HepG2 (cell line): ENCODE measurements around the gene CHKB. TPM values are rescaled to one million over a fixed set of nuclear protein-coding genes. Genes with fewer than 3 reads are reported as not detected.

Experiments
- ATAC-seq: fragments of 200-7000 bp; cut with Tn5 transposase; 3 replicates; pipeline ENCODE4 v1.9.1; 2020; ENCODE audit warnings: mild to moderate bottlenecking, moderate library complexity
- BruUV-seq: library from RNA; stranded (reverse); fragments of 400-500 nt; replicated peaks from 2 replicates; lab custom pipeline; 2021; lab: Mats Ljungman, UMichigan
- CTCF ChIA-PET: fragments of 300-600 bp; formaldehyde crosslinking; extraction: SDS; loops from one replicate; lab custom pipeline; 2021; ENCODE audit warnings: low total read pairs, inconsistent platforms, low intra/inter-chr PET ratio; lab: Yijun Ruan, JAX
- POLR2A ChIA-PET: fragments of 350-600 bp; sonication (Branson Sonifier 250); formaldehyde crosslinking; loops from one replicate; lab custom pipeline; 2020; ENCODE audit warnings: antibody characterized with exemption, inconsistent platforms; lab: Yijun Ruan, JAX
- DNase-seq: peaks from one replicate; pipeline ENCODE4 v3.0.0-alpha.2; 2015; ENCODE audit warnings: low spot score
- FAIRE-seq: peaks from 3 replicates; lab custom pipeline; 2011; peaks lifted over from hg19 to GRCh38; lab: Jason Lieb, UNC
- H2AFZ ChIP-seq: one replicate; pipeline ENCODE4 v1.6.1; 2011; ENCODE audit warnings: low read length, inconsistent platforms
- H3K27ac ChIP-seq: fragments of 300-600 bp; 3 replicates; pipeline ENCODE4 v1.8.0; 2011; ENCODE audit warnings: mixed run types, mild to moderate bottlenecking, mixed read lengths, low read length, inconsistent platforms; ENCODE audit not compliant: insufficient read depth; ENCODE audit errors: extremely low read length
- H3K27me3 ChIP-seq, 2 experiments: fragments of 200-600 bp in 1 of 2; 2 replicates in 1 of 2; 3 replicates in 1 of 2; pipeline versions ENCODE4 v1.6.0 to v1.8.0; 2011; ENCODE audit warnings: low read length in 2 of 2, mild to moderate bottlenecking in 2 of 2, moderate library complexity in 2 of 2, inconsistent platforms in 1 of 2; ENCODE audit not compliant: insufficient read depth in 2 of 2, control insufficient read depth in 1 of 2
- H3K36me3 ChIP-seq, 2 experiments: fragments of 200-600 bp in 1 of 2; replicated peaks in 1 of 2; 2 replicates in 1 of 2; 3 replicates in 1 of 2; pipeline versions ENCODE4 v1.5.1 to v1.8.0; 2011; ENCODE audit warnings: low read length in 2 of 2, inconsistent platforms in 1 of 2; ENCODE audit not compliant: insufficient read depth in 2 of 2, control insufficient read depth in 1 of 2
- H3K4me1 ChIP-seq: 2 replicates; pipeline ENCODE4 v1.5.1; 2012; ENCODE audit warnings: low read length, inconsistent platforms; ENCODE audit not compliant: insufficient read depth
- H3K4me2 ChIP-seq: 2 replicates; pipeline ENCODE4 v1.6.0; 2011; ENCODE audit warnings: low read depth, low read length, inconsistent platforms
- H3K4me3 ChIP-seq, 3 experiments: fragments of 200-600 bp in 1 of 3; sonication (generic), shearing (Covaris generic) in 1 of 3; replicated peaks in 1 of 3; 2 replicates each; pipeline ENCODE4 v1.5.1; 2011 to 2016; ENCODE audit warnings: low read length in 3 of 3, inconsistent platforms in 2 of 3, low read depth in 2 of 3, mild to moderate bottlenecking in 2 of 3, control low read depth in 1 of 3, mixed read lengths in 1 of 3; ENCODE audit not compliant: insufficient read depth in 1 of 3
- H3K79me2 ChIP-seq: one replicate; pipeline ENCODE4 v1.6.1; 2011; ENCODE audit warnings: low read length, inconsistent platforms; ENCODE audit not compliant: insufficient read depth
- H3K9ac ChIP-seq: 2 replicates; pipeline ENCODE4 v1.6.0; 2011; ENCODE audit warnings: mild to moderate bottlenecking, low read depth, low read length, inconsistent platforms; ENCODE audit not compliant: insufficient read depth
- H3K9me3 ChIP-seq: 2 replicates; pipeline ENCODE4 v1.5.1; 2012; ENCODE audit warnings: mild to moderate bottlenecking, low read length
- H4K20me1 ChIP-seq: 2 replicates; pipeline ENCODE4 v1.6.0; 2011; ENCODE audit warnings: inconsistent platforms, mild to moderate bottlenecking, low read length, moderate library complexity; ENCODE audit not compliant: insufficient read depth
- ASH2L ChIP-seq: fragments of 300-600, 200-600 bp; sonication (generic); IDR thresholded peaks from 2 replicates; pipeline ENCODE4 v1.7.0; 2017; ENCODE audit warnings: low read depth, mild to moderate bottlenecking, moderate library complexity, mixed read lengths, low read length; ENCODE audit not compliant: insufficient read length
- EP300 ChIP-seq, 3 experiments: sonication (generic) in 1 of 3; formaldehyde crosslinking in 1 of 3; IDR thresholded peaks; 2 replicates each; pipeline versions ENCODE4 v1.5.1 to v1.6.1; 2011 to 2020; ENCODE audit warnings: low read depth in 2 of 3, low read length in 2 of 3, borderline replicate concordance in 1 of 3, improper control_type of control experiment in 1 of 3, mild to moderate bottlenecking in 1 of 3, missing genetic modification reagents in 1 of 3, moderate library complexity in 1 of 3
- FOSL2 ChIP-seq: sonication (generic); formaldehyde crosslinking; IDR thresholded peaks from 2 replicates; pipeline ENCODE4 v1.4.0; 2020; ENCODE audit warnings: missing genetic modification reagents
- GABPA ChIP-seq, 2 experiments: IDR thresholded peaks; 2 replicates each; pipeline ENCODE4 v1.6.1; 2011 to 2016; ENCODE audit warnings: low read depth in 2 of 2, low read length in 1 of 2, missing biosample characterization in 1 of 2, missing genetic modification characterization in 1 of 2
- HHEX ChIP-seq: IDR thresholded peaks from 2 replicates; pipeline ENCODE4 v1.6.1; 2016; ENCODE audit warnings: control low read depth
- HOXA9 ChIP-seq: sonication (generic); formaldehyde crosslinking; IDR thresholded peaks from 2 replicates; pipeline ENCODE4 v1.8.1; 2022; ENCODE audit warnings: missing genetic modification reagents, mild to moderate bottlenecking, moderate library complexity, borderline replicate concordance
- KAT8 ChIP-seq: IDR thresholded peaks from 2 replicates; pipeline ENCODE4 v1.6.1; 2016; ENCODE audit warnings: missing genetic modification reagents, missing compliant biosample characterization
- POLR2AphosphoS5 ChIP-seq: IDR thresholded peaks from 2 replicates; pipeline ENCODE4 v1.6.1; 2012; ENCODE audit warnings: low read depth, low read length
- RARG ChIP-seq: sonication (generic); formaldehyde crosslinking; IDR thresholded peaks from 2 replicates; pipeline ENCODE4 v1.4.0; 2020; ENCODE audit warnings: low read depth, mild to moderate bottlenecking, missing genetic modification reagents
- ZNF207 ChIP-seq: fragments of 450-650 bp; IDR thresholded peaks from 2 replicates; pipeline ENCODE4 v1.6.1; 2016; ENCODE audit warnings: antibody characterized with exemption, borderline replicate concordance
- ZNF232 ChIP-seq: sonication (generic); formaldehyde crosslinking; IDR thresholded peaks from 2 replicates; pipeline ENCODE4 v1.4.0; 2020; ENCODE audit warnings: missing genetic modification reagents, borderline replicate concordance
- ZNF235 ChIP-seq: sonication (generic); formaldehyde crosslinking; IDR thresholded peaks from 2 replicates; pipeline ENCODE4 v1.8.1; 2023; ENCODE audit warnings: mild to moderate bottlenecking, missing genetic modification reagents, borderline replicate concordance
- ZNF263 ChIP-seq: sonication (generic); formaldehyde crosslinking; IDR thresholded peaks from 2 replicates; pipeline ENCODE4 v1.4.0; 2020; ENCODE audit warnings: missing genetic modification reagents
- ZNF441 ChIP-seq: sonication (generic); formaldehyde crosslinking; IDR thresholded peaks from 2 replicates; pipeline ENCODE4 v1.7.0; 2021; ENCODE audit warnings: missing genetic modification reagents, borderline replicate concordance
- ZNF460 ChIP-seq: sonication (generic); formaldehyde crosslinking; IDR thresholded peaks from 2 replicates; pipeline ENCODE4 v1.5.1; 2020; ENCODE audit warnings: missing genetic modification reagents, mild to moderate bottlenecking, borderline replicate concordance
- WGBS: methylation state at CpG from one replicate; pipeline ENCODE4 v1.1.6; 2017; ENCODE audit warnings: low lambda C conversion rate; 5-methylcytosine and 5-hydroxymethylcytosine counted together
- in situ Hi-C: cut with HindIII; loops from 2 replicates; pipeline ENCODE4 v1.10.0; 2017; ENCODE audit warnings: low pct_unique_long_range_greater_than_20kb; ENCODE audit not compliant: extremely low pct_ligation_motif_present
- intact Hi-C: fragments of 100-400 bp; cut with micrococcal nuclease; formaldehyde crosslinking; loops from one replicate; pipeline ENCODE4 v1.10.0; 2022; ENCODE audit not compliant: unreplicated experiment
- polyA plus RNA-seq, 8 experiments: library from polyadenylated mRNA; depleted of rRNA in 3 of 8; stranded (reverse) in 7 of 8; unstranded in 1 of 8; fragments of >200 nt; fragmentation: Illumina TruSeq in 4 of 8; extraction: Trizol in 4 of 8; gene quantifications; 2 replicates each; pipeline versions ENCODE4 v1.2.1 to v1.2.3, GENCODE V29; 2011 to 2016; ENCODE audit warnings: low read depth in 4 of 8, missing spikeins in 1 of 8, mixed read lengths in 1 of 8; ENCODE audit not compliant: insufficient read depth in 1 of 8
- total RNA-seq, 5 experiments: library from RNA; depleted of rRNA; stranded (reverse); fragments of >200 nt; fragmentation: Illumina TruSeq; extraction: Trizol; gene quantifications; 2 replicates each; pipeline ENCODE4 v1.2.3, GENCODE V29; 2016; ENCODE audit warnings: low read depth in 1 of 5
- TF ChIP-seq, protein P1 (sequence below): sonication (generic); formaldehyde crosslinking; IDR thresholded peaks from 2 replicates; pipeline ENCODE4 v1.4.0; 2020; ENCODE audit warnings: mild to moderate bottlenecking, missing genetic modification reagents
- TF ChIP-seq, protein P2 (sequence below): IDR thresholded peaks from 2 replicates; pipeline ENCODE4 v1.6.1; 2012; ENCODE audit warnings: low read length, improper control_type of control experiment

CHKB gene
- total and polyA plus RNA-seq, 2 of the 13 experiments (the other 11 are each of a cell fraction or from before 2014, with no cell fraction given), result 24.5 to 42.7 TPM

DNA sequence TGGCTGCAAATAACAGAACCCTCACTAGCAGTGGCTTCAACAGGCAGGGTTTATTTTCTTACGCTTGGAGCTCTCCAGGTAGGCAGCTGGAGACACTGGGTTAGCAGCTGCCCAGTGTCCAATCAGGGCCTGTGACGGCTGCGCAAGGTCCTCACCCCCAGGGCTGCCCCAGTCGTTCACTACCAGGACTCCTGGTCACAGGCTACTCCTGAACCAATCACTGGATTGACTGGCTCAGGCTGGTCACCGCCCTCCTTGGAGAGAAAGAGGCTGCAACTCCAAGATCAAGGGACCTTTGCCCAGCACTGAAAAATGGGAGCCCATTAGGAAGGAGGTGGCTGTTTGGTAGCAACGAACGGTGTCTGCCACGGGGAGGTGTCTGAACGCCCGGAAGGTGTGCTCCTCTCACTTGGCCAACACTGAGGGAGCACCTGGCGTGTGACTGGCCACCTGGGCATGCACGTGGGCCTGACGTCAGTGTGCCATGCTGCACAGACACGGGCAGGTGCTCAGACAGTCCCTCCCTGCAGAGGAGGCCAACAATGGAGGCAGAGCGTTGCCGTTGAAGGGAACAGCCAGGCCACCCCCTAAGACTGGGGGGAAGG is 40.2 kb upstream of the CHKB start:
- Histone ChIP-seq H3K4me1 (peaks cover 70% of the 10 kb centered on the region), H3K9ac (peak overlapping the region; percentile 39), H3K4me2 (peak overlapping the region; percentile 97), H3K9me3 (no peaks in the 10 kb centered on the region), H2AFZ (peak overlapping the region; percentile 7), H3K4me3 (peak overlapping the region in 2 of 3 experiments; percentile 13 to 61; a peak in 4 of 6 replicates), H3K79me2 (no peaks in the 10 kb centered on the region), H3K27me3 (no peaks in the 10 kb centered on the region; a peak in 1 of 5 replicates), H4K20me1 (no peaks in the 10 kb centered on the region), H3K27ac (peak overlapping the region; percentile 50), H3K36me3 (no peaks in the 10 kb centered on the region)
- BruUV-seq, result no TSS peak
- POLR2A ChIA-PET, result interaction anchor here (1.0 to 2.4 kb wide), 6 partner anchors 10 to 115 kb away, joined by 3 to 14 read pairs (median 5); partner anchors contain the start of genes LMF2, NCAPH2 and SCO2
- in situ Hi-C loops (no loop called here), intact Hi-C loops (loop anchor here (1.0 kb wide), 1 partner anchor 41 kb away; the partner anchor contains the start of gene CHKB)
- peak; percentile 79 for ATAC-seq
- CTCF ChIA-PET, result interaction anchor here (0.6 to 2.2 kb wide), 6 partner anchors 17 to 77 kb away, joined by 3 to 12 read pairs (median 4); partner anchors contain the start of gene CHKB
- peak; percentile 68 for DNase-seq
- FAIRE-seq, result peak; percentile 74
- 27% methylated on average over 11 of the region's 16 CpGs for WGBS
- TF ChIP-seq FOSL2 (CRISPR knock-in tag) (no peak), ZNF232 (no peak), EP300 (IDR thresholded peaks at IDR 0.05; ENCODE audit: low read depth in 2 of 2, low read length in 2 of 2) (no peak), EP300 (CRISPR knock-in tag; IDR thresholded peaks at IDR 0.05; ENCODE audit: borderline replicate concordance) (no peak), KAT8 (CRISPR knock-in tag) (no peak), ZNF263 (peak; percentile 90), POLR2AphosphoS5 (peak; percentile 35; the same call in 1 of the 2 replicates), ZNF207 (no peak), ZNF235 (CRISPR knock-in tag) (0 out of 2 replicates have a peak, but pooled peaks have one; percentile 21), ASH2L (no peak), GABPA (IDR thresholded peaks at IDR 0.05; ENCODE audit: low read depth, low read length) (no peak), GABPA (CRISPR knock-in tag; IDR thresholded peaks at IDR 0.05; ENCODE audit: low read depth) (no peak), RARG (CRISPR knock-in tag) (no peak), HOXA9 (no peak), HHEX (CRISPR knock-in tag) (no peak), ZNF460 (CRISPR knock-in tag) (no peak), ZNF441 (CRISPR knock-in tag) (no peak)
- TF ChIP-seq, protein P1, sequence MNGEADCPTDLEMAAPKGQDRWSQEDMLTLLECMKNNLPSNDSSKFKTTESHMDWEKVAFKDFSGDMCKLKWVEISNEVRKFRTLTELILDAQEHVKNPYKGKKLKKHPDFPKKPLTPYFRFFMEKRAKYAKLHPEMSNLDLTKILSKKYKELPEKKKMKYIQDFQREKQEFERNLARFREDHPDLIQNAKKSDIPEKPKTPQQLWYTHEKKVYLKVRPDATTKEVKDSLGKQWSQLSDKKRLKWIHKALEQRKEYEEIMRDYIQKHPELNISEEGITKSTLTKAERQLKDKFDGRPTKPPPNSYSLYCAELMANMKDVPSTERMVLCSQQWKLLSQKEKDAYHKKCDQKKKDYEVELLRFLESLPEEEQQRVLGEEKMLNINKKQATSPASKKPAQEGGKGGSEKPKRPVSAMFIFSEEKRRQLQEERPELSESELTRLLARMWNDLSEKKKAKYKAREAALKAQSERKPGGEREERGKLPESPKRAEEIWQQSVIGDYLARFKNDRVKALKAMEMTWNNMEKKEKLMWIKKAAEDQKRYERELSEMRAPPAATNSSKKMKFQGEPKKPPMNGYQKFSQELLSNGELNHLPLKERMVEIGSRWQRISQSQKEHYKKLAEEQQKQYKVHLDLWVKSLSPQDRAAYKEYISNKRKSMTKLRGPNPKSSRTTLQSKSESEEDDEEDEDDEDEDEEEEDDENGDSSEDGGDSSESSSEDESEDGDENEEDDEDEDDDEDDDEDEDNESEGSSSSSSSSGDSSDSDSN, result peak; percentile 13; the same call in 1 of the 2 replicates
- TF ChIP-seq, protein P2, sequence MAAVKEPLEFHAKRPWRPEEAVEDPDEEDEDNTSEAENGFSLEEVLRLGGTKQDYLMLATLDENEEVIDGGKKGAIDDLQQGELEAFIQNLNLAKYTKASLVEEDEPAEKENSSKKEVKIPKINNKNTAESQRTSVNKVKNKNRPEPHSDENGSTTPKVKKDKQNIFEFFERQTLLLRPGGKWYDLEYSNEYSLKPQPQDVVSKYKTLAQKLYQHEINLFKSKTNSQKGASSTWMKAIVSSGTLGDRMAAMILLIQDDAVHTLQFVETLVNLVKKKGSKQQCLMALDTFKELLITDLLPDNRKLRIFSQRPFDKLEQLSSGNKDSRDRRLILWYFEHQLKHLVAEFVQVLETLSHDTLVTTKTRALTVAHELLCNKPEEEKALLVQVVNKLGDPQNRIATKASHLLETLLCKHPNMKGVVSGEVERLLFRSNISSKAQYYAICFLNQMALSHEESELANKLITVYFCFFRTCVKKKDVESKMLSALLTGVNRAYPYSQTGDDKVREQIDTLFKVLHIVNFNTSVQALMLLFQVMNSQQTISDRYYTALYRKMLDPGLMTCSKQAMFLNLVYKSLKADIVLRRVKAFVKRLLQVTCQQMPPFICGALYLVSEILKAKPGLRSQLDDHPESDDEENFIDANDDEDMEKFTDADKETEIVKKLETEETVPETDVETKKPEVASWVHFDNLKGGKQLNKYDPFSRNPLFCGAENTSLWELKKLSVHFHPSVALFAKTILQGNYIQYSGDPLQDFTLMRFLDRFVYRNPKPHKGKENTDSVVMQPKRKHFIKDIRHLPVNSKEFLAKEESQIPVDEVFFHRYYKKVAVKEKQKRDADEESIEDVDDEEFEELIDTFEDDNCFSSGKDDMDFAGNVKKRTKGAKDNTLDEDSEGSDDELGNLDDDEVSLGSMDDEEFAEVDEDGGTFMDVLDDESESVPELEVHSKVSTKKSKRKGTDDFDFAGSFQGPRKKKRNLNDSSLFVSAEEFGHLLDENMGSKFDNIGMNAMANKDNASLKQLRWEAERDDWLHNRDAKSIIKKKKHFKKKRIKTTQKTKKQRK, result no peak
